GM19023 (cell line): ENCODE results near the gene WIZ.
"Not testable (repeated sequence)": the region's sequence is repeated elsewhere in the genome, so short reads cannot be mapped to it uniquely, and the experiment has no call there.

ENCODE experiments used
- ATAC-seq: cut with Tn5 transposase; IDR thresholded peaks from one replicate; pipeline ENCODE4 v1.9.1; 2021; ENCODE audit warnings: mild to moderate bottlenecking, moderate library complexity; ENCODE audit not compliant: unreplicated experiment

Gene WIZ

GRCh38 chr19:15412832-15413231 lies 36.9 kb downstream of the WIZ start:
- no peak for ATAC-seq

GRCh38 chr19:15411351-15411750 lies 38.4 kb downstream of the WIZ start:
- not testable (repeated sequence) for ATAC-seq

GRCh38 chr19:15404780-15405211 lies 45.0 kb downstream of the WIZ start:
- no peak for ATAC-seq

- ATAC-seq, result no peak
These were observed 45.5 kb downstream of the WIZ start for GRCh38 chr19:15404097-15404779.

- no peak for ATAC-seq
These were observed 46.6 kb downstream of the WIZ start for GRCh38 chr19:15403151-15403531.

- no peak for ATAC-seq
These were observed 47.2 kb downstream of the WIZ start for GRCh38 chr19:15402411-15403150.

GRCh38 chr19:15401397-15401710 lies 48.4 kb downstream of the WIZ start:
- no peak for ATAC-seq

GRCh38 chr19:15400521-15401396 lies 49.0 kb downstream of the WIZ start:
- no peak for ATAC-seq

GRCh38 chr19:15399635-15400034 lies 50.1 kb downstream of the WIZ start:
- ATAC-seq, result no peak

GRCh38 chr19:15399234-15399515 lies 50.6 kb downstream of the WIZ start:
- no peak for ATAC-seq

- ATAC-seq, result no peak
These were observed 51.1 kb downstream of the WIZ start for GRCh38 chr19:15398501-15399233.

GRCh38 chr19:15397782-15398181 lies 52.0 kb downstream of the WIZ start:
- no peak for ATAC-seq

- ATAC-seq, result no peak
These were observed 52.5 kb downstream of the WIZ start for GRCh38 chr19:15397236-15397635.

- no peak for ATAC-seq
These were observed 53.3 kb downstream of the WIZ start for GRCh38 chr19:15396436-15396835.

- ATAC-seq, result not testable (repeated sequence)
These were observed 54.5 kb downstream of the WIZ start for GRCh38 chr19:15395251-15395650.

GRCh38 chr19:15394426-15394825 lies 55.3 kb downstream of the WIZ start:
- ATAC-seq, result no peak

GRCh38 chr19:15393963-15394362 lies 55.8 kb downstream of the WIZ start:
- ATAC-seq, result no peak

GRCh38 chr19:15390814-15391213 lies 58.9 kb downstream of the WIZ start:
- ATAC-seq, result no peak

GRCh38 chr19:15381864-15382263 lies 67.9 kb downstream of the WIZ start:
- ATAC-seq, result no peak

GRCh38 chr19:15381429-15381828 lies 68.3 kb downstream of the WIZ start:
- ATAC-seq, result no peak

- peak; percentile 36 for ATAC-seq
These were observed 69.6 kb downstream of the WIZ start for GRCh38 chr19:15379999-15380647.
